HG03066 (cell line): Measurements from ENCODE around the gene POMGNT2.
A peak's percentile ranks its signal among the peaks of the same experiment; 100 is the strongest.

Experiments used
- ATAC-seq: cut with Tn5 transposase; IDR thresholded peaks from one replicate; pipeline ENCODE4 v1.9.1; 2021; ENCODE audit warnings: low read depth; ENCODE audit not compliant: unreplicated experiment

The POMGNT2 gene

GRCh38 chr3:43105596-43106292 is at the start of gene POMGNT2:
Gene POMGNT2 (minus strand): TSS chr3:43106079. CDS start chr3:43081431, 24,648 bp downstream.
- peak; percentile 90 for ATAC-seq

- no peak for ATAC-seq
These were observed 49.1 kb upstream of the POMGNT2 start for GRCh38 chr3:43154980-43155379.

- ATAC-seq, result no peak
These were observed 47.6 kb upstream of the POMGNT2 start for GRCh38 chr3:43153216-43154083.

GRCh38 chr3:43152649-43153048 is 46.8 kb upstream of the POMGNT2 start:
- ATAC-seq, result no peak

GRCh38 chr3:43148033-43148432 is 42.2 kb upstream of the POMGNT2 start:
- ATAC-seq, result no peak

GRCh38 chr3:43146599-43146998 is 40.7 kb upstream of the POMGNT2 start:
- no peak for ATAC-seq

GRCh38 chr3:43144761-43145490 is 39.0 kb upstream of the POMGNT2 start:
- ATAC-seq, result no peak

- ATAC-seq, result no peak
These were observed 36.6 kb upstream of the POMGNT2 start for GRCh38 chr3:43142472-43142871.

GRCh38 chr3:43138488-43139231 is 32.8 kb upstream of the POMGNT2 start:
- no peak for ATAC-seq

GRCh38 chr3:43132870-43133636 is 27.2 kb upstream of the POMGNT2 start:
- ATAC-seq, result no peak

- ATAC-seq, result no peak
These were observed 26.3 kb upstream of the POMGNT2 start for GRCh38 chr3:43132193-43132592.

- ATAC-seq, result no peak
These were observed 22.6 kb upstream of the POMGNT2 start for GRCh38 chr3:43128464-43128863.

- ATAC-seq, result no peak
These were observed 20.7 kb upstream of the POMGNT2 start for GRCh38 chr3:43126536-43126935.

- ATAC-seq, result no peak
These were observed 18.0 kb upstream of the POMGNT2 start for GRCh38 chr3:43123895-43124294.

GRCh38 chr3:43120937-43121336 is 15.1 kb upstream of the POMGNT2 start:
- no peak for ATAC-seq

- ATAC-seq, result no peak
These were observed 11.4 kb upstream of the POMGNT2 start for GRCh38 chr3:43117257-43117656.

- no peak for ATAC-seq
These were observed 7.8 kb upstream of the POMGNT2 start for GRCh38 chr3:43113671-43114070.

GRCh38 chr3:43106293-43106628 is 382 bp upstream of the POMGNT2 start:
- no peak for ATAC-seq

GRCh38 chr3:43104660-43105595 is 951 bp downstream of the POMGNT2 start:
- ATAC-seq, result no peak
